HG03521 (cell line): ENCODE measurements around the gene USP24.
A peak's percentile ranks its signal among the peaks of the same experiment; 100 is the strongest.
"Not testable (repeated sequence)": the region's sequence is repeated elsewhere in the genome, so short reads cannot be mapped to it uniquely, and the experiment has no call there.

Experiments used
- ATAC-seq: cut with Tn5 transposase; IDR thresholded peaks from one replicate; pipeline ENCODE4 v1.9.1; 2021; ENCODE audit warnings: mild to moderate bottlenecking, moderate library complexity; ENCODE audit not compliant: unreplicated experiment

Gene USP24

GRCh38 chr1:55230659-55231058 is 15.5 kb upstream of the USP24 start:
- no peak for ATAC-seq

DNA sequence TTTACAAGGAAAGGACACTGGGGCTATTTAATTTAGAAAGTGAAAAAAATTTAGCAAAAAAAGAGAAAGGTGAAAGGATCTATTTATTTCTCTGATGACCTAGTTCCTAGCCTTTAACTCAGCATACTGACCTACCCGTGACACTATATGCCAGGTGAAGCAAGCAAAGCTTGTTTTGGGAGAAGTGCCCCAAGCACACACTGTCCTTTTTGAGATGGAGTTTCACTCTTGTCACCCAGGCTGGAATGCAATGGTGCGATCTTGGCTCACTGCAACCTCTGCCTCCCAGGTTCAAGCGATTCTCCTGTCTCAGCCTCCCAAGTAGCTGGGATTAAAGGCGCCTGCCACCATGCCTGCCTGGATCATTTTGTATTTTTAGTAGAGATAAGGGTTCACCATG is 14.6 kb upstream of the USP24 start:
- not testable (repeated sequence) for ATAC-seq

- no peak for ATAC-seq
These were observed 10.1 kb upstream of the USP24 start for GRCh38 chr1:55225228-55225627.

DNA sequence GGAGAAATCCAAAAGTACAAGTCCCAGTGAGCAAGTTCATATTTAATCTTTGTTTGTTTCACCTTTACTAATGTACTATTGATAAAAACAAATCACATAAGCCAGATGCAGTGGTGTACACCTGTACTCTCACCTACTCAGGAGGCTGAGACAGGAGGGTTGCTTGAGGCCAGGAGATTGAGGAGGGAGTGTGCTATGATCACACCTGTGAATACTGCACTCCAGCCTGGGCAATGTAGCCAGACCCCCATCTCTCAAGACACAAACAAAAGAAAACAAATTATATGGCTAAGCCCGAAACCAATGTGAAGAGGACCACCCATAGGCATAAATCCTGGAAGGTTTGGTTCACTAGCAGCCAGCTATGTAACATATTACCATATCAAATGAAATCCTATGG is 9.6 kb upstream of the USP24 start:
- ATAC-seq: no peak

GRCh38 chr1:55222152-55222551 is 7.0 kb upstream of the USP24 start:
- ATAC-seq: no peak

GRCh38 chr1:55217226-55217986 is 2.2 kb upstream of the USP24 start:
- no peak for ATAC-seq

DNA sequence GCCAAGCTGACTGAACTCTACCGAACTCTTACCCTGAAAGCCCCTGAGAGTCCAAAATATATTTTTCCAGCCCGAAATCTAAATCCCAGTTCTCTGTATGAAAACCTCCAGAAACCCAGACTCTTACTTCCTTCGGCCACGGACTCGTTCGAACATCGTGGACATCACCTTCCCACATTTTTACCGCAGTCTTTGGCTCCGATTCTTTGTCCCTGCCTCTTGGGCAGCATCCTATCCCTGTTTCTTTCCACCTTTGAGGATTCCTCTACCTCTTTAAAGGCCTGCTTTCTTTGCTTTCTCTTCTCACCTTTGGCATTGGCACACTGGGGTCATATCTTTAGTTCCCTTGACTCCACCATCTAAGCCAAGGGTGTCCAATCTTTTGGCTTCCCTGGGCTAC is 932 bp upstream of the USP24 start:
- ATAC-seq: no peak

DNA sequence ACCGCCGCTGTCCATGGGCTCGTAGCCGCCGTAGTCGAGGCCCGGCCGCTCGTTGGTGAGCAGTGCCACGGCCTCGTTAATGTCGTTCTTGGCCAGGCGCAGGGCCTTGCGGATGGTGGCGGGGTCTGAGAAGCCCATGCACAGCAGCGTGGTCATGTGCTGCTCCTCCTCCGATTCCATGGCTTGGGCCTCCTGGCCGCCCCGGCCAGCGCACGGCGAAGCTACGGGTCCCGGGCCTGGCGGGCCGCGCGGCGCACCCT is 300 bp downstream of the USP24 start:
- ATAC-seq: peak; percentile 22

- peak; percentile 14 for ATAC-seq
These were observed 791 bp downstream of the USP24 start for GRCh38 chr1:55214212-55214933.

DNA sequence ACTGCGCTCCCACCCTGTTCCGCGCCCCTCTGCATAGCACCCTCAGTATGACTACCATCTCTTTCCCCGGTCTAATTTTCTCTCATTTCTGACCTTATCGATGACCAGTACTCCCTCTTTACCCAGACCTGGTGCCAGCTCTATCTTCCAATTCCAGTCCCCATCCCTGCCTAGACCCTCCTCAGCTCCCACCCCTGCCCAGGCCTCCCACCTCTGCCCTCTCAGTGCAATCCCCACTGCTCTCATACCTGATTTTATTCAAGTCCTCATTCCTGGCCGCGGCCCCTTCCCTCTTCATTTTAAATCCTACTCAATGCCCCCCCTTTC is 1.3 kb downstream of the USP24 start:
- no peak for ATAC-seq

- ATAC-seq: no peak
These were observed 1.8 kb downstream of the USP24 start for GRCh38 chr1:55213151-55213884.

GRCh38 chr1:55212349-55213150 is 2.6 kb downstream of the USP24 start:
- ATAC-seq: no peak

DNA sequence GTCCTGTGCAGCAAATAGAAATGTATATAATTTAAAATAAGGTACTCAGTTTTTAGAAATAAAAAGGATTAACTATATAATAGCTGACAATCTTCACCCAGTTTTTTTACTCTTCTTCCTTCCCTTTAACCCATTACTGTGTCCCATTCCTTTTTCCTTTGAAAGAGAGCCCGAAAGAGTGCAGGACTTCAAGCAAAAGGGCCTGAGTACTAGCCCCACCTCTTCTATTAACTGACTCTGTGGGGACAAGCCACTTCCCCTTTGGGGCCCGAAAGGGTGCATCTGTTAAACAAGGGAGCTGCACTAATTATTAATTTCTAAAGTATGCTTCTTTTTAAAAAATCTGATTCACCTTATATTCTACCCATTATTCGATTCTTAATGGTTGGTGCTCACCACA is 3.3 kb downstream of the USP24 start:
- ATAC-seq: peak; percentile 33

DNA sequence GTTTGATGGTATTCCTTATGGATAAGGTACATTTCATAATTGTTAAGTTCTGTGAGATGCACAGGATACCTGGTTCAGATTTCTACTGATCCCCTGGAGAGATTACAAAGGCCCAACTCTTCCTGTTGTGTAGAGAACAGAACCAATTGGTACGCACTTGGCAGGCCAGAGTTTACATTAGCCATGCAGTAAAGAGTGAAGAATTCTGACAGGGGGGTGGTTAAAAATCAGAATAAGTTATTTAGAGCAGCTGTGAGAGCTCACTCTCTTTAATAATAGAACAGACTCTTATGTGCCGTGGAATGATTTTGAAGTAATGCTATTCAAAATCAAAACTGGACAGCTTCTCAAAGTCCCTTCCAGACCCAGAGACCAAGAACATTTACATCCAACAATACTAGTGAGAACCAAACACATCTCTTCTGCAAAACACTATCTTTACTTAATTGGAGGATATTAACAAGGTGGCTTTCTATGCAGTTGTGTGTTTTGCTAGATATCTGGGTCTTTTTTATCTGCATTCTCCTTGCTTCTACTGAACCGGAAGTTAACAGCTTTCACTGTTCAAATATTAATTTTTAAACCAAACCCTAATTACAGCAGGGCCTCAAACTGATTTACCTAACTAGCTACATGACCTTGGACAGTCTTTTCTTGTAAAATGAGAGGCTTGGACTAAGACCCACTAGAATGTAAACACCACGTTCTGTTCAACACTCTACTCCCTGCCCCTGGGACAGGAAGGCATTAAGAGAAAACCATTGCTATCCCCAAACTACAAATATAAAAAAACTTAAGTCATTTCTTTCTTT is 4.0 kb downstream of the USP24 start:
- ATAC-seq: no peak

DNA sequence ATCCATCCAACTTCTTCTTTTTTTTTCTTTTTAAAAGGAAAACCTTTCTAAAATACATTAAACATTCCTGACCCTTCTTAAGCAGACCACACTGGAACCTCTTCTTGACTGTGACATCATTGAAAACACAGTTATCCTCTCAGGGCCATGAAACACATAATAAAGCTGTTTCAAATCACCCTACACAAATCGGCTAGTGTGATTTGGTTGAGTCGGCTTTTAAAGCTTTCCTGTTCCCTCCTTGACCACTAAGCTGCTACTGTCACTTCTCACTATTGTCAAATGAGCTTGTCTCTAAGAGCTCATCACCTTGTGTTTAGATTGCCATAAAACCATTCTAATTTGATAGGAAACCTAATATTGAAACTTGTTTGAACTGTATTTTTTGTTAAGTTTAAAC is 5.9 kb downstream of the USP24 start:
- ATAC-seq: no peak

DNA sequence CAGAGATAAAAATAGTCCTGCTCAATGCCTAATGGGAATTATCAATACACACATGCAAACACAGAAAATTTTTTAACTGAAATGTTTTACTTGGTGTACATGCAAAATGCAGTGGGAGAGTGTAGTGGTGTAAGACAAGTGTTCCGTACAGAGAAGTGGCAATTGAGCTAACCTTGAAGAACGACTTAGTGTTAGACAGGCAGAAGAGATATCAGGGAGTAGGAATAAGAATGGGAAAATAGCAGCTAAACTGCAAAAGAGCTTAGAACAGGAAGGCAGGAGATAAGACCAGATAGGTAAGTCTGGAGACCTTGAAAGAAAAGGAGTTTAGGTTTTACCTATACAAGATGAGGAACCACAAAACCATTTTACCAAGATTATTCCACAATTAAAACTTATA is 9.0 kb downstream of the USP24 start:
- no peak for ATAC-seq

DNA sequence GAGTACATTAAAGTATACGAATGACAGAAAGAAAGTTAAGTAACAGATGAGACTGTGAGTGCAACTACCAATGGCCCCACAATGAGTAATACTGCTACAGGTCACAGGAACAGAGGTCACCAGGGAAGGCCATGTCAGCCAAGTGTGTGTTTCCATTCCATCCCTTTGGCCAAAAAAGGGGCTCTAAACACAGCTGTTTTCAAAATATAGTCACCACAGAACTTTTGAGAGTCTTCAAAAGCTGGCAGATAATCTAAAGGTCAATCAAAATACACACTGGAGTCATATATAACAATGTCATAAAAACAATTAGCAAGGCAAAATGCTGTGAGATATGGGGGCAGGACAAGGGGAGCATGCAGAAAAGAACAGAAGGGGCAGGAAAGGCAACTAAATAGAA is 10.2 kb downstream of the USP24 start:
- peak; percentile 83 for ATAC-seq

GRCh38 chr1:55203064-55203463 is 12.1 kb downstream of the USP24 start:
- no peak for ATAC-seq

DNA sequence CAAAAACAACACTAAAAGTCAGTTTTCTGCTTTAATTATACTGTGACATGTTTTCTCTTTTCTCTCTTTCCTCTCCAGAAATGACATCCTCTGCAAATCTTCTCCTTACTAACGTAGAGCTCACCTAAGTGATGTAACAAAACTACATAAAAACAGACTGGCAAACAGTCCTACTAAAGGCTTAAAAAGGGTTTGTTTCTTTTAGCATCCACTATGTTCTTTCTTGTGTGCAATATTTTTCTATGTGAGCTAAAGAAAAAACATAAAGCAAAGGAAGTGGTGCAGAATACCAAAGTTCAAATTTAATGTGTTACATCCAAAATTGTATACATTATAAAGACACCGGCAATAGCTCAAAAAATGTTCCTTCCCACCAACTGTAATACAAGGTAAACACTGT is 14.5 kb downstream of the USP24 start:
- ATAC-seq: no peak

GRCh38 chr1:55199735-55200134 is 15.4 kb downstream of the USP24 start:
- ATAC-seq: not testable (repeated sequence)

DNA sequence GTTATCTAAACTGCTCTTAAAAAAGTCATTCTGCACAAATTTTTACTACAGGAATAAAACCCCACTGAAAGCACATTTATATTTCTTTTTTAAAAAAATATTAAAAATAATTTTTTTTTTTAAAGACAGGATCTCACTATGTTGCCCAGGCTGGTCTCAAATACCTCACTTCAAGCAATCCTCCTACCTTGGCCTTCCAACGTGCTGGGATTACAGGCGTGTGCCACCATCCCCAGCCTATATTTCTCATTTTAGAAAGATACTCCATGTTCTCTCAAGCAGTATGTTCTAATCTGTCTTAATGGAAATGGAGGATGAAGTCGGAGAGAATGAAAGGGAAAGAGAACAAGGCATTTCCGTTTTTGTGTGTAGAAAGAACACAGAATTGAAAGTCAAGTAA is 17.1 kb downstream of the USP24 start:
- ATAC-seq: no peak
